GM19328 (cell line): ENCODE results near the gene PTPN1.

Experiments
- ATAC-seq: cut with Tn5 transposase; IDR thresholded peaks from one replicate; pipeline ENCODE4 v1.9.1; 2021; ENCODE audit warnings: mild to moderate bottlenecking, moderate library complexity; ENCODE audit not compliant: unreplicated experiment

Gene PTPN1

DNA sequence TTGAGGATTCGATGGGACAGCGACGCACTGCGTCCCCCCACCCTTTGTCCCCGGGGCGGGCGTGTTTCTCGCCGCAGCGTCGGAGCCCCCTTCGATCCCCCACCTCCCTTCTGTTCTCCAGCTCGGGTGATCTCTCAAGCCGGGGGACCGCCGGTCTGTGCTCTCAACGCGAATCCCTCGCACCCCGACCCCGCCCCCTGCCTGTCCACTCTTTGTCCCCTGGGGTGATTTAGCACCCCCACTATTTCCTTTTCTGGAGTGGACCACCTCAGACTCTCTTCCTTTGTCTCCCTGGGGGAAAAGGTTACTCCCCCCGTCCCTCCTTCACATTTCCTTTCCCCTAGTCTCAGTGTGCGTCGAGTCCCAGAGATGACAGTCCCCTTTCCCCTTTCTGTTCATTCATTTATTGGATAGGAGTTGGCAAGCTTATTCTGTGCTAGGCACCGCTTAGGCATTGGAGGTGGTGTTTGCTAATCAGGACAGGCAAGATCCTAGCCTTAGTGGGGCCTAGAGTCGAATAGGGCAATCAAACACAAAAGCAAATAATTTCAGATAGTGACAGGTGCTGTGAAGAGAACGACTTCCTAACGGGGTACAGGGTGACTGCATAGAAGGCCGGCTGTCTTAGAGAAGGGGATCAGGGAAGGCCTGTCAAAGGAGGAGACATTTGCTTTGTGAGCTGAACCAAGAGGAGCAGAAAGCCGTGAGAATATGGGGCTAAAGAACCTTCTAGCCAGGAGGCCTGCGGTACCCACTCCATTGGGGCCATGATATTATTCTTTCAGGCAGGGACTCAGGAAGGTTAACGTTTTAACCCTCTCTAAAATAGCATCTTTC lies 741 bp downstream of the PTPN1 start:
- ATAC-seq = no peak

DNA sequence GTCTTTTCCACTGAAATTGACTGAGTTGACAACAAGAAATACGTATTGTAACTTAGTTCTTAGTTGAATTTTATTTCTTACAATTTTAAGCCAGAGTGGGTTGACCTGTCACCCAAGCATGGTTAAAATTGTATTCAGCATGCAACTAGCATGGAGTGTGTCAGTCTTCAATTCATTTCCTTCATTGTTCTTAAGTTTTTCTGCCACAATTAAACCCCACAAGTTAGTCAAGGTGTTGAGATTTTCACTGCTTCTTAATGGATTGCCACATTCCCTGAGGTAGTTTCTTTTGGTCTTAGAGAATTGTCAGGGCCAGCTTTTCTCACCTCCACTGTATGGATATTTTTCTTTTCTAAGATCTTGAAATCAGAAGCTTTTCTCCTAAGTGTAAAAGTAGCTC lies 2.1 kb downstream of the PTPN1 start:
- ATAC-seq = no peak

DNA sequence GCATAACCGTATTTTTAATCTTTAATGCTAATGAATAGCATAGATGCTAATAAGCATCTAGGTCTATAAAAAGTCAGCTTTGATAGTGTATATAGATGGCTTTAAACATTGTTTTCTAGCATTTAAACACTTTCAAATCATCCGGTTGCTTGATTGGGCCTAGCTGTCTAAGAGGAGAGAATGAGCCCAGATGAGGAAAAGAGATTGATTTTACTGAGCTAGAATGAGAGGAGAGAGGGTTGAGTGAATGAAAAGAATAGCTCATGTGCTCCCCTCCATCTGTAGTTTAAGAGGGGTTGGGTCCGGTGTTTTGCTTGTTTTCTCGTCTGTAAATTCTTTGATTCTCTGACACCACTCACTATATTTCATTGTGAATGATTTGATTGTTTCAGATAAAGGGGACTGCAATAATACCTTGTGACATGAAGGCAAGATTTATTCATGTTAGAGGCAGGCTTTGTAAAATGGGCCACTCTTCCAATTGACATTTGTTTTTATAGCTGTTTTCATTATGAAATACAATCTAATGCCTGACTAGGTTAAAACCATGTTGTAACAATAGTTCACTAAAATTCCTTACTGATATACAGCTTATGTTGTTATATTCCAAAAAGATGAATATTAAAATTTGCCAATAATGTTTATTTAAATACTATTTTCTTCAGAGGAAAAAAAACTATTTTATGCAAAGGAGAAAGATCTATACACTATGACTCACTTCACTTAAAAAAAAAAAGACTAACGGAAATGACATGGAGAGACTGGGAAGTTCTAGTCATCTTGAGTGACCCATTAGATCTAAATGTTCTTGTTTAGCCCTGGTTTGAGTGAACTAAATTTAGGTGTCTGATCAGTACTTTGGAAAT lies 3.2 kb downstream of the PTPN1 start:
- no peak for ATAC-seq

DNA sequence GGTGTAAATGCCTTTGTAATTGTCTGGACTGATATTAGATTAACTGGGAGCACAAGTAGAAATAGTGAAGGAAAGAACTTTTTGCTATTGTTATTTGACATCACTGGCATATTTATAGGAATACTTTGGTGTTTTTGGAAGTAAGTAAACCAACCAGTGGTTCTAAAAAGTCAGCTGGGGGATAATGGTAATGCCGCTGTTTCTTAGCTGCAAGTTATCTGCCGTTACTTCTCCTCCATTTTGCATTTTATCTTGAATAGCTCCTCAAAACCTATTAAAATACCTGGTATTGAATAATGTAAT lies 3.8 kb downstream of the PTPN1 start:
- no peak for ATAC-seq

DNA sequence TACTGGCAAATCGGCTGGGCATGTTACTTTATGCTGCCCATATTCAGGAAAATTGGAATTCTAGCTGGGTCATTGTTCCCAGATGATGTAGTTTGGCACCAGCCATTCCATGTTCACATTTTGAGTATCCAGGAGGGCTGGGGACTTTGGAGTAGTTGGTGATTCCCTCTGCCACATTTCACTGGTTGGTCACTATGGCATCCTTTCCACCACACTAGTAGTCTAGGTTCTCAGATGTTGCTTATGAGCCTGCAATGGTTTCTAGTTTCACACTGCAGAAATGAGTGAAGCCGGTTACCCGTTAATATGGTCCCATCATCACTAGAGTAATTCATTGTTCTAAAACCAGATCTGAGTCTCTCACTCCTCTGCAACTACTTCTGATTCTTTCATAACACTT lies 4.6 kb downstream of the PTPN1 start:
- no peak for ATAC-seq

DNA sequence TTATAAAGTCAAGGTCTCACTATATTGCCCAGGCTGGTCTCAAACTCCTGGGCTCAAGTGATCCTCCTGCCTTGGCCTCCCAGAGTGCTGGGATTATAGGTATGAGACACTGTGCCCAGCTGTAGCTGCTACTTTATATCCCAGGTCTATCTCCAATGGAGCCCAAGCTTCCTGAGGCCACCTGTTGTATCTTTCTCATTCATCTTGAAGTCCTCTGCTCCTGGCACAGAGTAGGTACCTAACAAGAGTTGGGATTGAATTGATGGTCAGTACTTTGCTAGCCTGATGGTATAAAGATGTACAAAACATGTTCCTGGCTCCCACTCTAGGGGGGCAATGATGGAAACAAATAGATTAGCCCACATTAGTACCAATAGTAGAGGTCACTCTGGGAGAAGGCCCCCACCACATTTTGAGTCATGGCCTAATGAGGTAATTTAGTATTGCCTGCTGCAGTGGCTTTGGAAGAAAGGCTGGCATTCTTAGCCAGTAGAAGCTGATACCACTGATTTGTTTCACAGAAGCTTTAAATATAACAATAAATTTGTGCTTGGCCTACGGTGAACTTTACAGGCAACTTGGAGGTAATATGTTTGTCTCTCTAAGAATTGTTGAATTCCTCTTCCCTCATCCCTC lies 5.4 kb downstream of the PTPN1 start:
- ATAC-seq = no peak

DNA sequence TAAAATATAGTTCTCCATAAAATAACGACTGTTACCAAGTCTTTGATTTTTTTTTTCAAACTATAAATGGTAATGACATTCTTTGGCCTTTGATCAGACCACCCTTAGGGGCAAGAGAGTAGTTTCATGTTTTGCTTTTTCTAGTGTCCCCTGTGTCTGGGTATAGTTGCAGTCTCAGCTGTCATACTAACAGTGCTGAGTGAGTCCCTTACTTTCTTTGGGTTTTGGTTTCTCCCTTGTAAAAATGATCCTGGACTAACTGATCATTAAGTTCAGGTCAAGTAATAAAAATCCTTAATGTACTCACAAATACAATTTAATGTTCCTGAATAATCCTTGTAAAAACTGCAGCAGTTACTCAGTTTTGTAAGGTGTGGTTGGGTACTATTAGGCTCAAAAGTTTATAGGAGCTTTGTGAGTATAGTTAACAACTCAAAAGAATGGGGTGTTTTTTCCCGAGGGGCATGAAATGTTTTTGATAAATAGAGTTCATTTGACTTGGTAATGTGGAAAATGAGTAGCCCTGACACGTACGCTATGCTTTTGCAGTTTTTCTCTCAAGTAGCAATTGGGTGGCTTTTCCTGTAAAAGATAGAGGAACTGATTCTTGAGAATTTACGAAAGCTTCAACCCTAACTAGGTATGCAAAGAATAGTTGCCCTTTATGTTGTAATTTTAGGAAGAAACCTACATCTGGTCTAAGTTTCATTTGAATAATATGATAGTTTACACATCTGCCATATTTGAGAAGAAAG lies 6.2 kb downstream of the PTPN1 start:
- ATAC-seq = peak; percentile 59

DNA sequence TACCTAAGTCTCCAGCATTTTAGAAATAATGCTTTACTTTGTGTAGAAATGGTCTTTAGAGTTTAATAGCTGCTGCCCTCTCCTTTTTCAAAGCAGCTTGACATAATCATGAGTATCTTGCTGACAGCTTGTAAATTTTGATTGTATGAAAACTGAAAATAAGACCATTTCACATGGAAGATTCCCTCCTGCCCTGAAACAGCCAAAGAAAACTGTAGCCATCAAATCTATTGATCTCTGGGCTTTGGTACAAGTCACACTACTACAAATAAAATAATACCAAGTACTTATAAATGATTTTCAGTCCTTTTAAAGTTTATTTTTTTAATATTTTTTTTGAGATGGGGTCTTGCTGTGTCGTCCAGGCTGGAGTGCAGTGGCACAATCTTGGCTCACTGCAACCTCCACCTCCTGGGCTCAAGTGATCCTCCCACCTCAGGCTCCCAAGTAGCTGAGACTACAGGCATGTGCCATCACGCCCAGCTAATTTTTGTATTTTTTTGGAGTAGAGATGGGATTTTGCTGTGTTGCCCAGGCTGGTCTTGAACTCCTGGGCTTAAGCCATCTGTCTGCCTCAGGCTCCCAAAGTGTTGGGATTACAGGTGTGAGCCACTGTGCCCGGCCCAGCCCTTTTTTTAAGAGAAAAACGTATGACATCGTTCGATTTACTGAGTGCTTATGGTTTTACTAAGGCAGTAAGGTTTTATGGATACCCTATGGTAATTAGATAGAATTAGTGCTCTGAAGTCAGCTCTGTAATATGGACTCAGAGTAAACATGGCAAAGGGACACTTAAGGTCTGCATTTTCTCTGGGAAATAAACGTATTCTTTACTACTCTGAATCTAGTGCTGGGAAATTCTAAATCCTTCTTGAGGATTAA lies 7.0 kb downstream of the PTPN1 start:
- ATAC-seq = no peak

DNA sequence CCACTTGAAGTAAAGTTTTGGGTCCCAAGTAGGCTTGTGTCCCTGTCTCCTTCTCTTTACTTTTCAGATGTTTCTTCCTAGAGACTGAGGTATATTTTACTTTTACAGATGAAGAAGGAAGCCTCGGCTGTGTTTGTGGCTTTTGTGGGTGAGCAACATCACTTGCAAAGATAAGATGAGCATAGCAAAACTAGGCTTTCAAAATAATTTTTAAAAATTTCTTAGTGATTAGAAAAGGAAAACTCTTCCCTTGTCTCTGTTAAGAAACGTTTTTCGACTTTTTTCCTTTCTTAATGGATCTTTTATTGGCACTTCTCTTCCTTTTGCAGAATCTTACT lies 7.6 kb downstream of the PTPN1 start:
- ATAC-seq = no peak

DNA sequence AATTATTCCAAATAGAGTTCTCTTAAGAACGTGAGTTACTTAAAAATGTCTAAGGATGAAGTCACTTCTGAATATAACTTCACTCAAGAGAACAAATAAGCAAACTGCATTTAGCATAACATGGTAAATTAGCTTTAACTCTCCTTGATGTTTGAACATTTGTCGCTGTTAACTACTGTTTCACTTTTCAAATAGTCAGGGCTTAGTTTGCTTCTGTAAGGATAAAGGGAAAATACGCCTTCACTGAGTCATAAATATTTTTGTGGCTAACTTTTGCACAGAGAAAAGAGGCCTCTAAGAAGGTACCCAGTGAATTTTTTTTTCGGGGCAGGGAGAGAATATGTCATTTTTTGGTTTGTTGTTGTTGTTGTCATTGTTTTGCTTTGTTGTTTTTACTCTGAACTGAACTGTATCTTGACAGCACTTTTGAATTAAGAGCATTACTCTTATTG lies 8.1 kb downstream of the PTPN1 start:
- ATAC-seq = no peak

DNA sequence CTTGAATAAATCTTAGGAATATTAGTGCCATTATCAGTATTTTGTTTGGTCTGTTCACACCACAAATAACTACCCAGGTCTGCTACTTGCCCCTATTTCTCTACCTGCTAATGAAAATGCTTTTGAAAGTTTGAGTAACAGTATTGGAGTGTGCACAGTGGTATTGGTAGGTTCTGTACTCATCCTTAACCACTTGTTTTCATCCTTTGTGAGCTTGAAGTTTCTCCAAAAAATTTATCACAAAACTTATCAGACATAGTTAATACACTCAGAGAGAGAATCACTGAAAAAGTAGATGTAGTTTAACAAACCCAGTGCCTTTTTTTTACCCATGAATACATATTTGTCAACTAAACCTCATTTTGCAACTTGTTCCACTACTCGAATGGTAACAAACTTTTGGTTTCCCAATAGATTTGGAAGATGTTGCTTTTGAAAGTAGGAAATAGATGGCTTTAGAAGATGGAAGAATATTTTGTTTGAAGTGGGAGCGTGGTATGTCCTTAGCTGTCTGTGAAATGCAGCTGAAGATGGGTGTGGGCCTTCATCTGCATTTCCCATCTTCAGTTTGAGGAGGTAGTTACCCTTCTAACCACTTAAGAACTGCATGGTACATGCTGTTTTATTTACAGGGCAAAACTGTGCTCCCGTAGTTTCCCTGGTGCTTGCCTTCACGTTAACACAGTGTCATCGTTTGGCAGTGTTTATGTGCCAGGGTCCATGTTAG lies 9.0 kb downstream of the PTPN1 start:
- no peak for ATAC-seq

DNA sequence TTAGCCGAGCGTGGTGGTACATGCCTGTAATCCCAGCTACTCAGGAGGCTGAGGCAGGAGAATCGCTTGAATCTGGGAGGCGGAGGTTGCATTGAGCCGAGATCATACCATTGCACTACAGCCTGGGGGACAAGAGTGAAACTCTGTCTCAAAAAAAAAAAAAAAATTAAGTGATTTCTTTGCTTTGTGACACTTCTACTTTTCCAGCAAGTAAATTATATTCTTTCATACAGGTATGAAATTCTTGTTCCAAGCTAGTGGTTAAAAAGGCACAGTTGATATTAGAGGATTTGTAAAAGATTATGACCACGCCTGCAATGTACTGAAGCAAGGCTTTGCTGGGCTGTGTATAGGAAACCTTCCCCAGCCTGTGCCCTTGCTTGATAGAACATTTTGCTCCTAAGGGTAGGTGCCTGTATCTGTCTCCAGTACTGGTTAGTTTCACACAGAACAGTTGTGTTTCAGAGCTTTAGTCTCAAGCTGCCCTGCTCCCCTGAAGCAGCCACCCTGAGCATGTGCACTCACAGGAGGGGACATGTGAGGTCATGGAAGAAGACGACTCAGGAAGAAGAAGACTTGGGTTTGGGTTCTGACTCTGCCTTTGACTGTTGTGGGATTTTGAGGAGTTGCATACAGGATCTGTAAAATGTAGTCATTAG lies 10.2 kb downstream of the PTPN1 start:
- ATAC-seq = no peak

DNA sequence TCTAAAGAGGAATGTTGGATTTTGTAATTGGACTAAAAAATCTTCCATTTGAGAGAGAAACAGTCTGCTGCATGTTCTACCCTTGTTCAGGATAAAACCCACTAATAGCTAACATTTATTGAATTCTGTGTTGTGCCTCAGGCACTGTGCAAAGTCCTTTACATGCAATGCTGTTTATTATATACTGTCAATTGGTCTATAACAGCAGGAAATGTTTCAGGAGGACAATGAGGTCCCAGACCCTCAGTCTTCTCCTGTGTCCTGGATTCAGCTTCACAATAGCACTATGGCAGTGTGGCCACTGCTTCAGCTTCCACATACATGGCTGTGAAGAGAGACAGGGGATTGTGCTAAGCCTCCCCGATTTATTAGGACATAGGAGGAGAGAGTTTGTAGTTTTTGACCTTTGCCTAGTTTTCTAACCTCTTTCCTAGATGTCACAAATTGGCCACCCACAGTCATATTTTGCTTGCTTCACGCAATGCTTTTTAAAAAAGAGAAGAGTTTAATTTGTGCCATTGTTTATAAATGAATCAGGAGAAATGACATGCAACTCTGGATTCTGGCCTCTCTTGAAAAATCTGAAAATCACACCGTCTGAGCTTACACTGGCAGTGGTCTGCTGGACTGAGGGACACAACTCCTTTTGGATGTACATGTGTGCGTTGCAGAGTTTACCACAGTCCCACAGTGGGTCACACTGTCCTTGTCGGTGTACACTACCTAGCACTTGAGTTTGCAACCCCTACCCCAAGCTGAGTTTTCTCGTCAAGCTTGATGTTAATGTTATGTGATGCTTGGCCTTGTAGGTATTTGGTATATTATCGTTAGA lies 11.3 kb downstream of the PTPN1 start:
- no peak for ATAC-seq

DNA sequence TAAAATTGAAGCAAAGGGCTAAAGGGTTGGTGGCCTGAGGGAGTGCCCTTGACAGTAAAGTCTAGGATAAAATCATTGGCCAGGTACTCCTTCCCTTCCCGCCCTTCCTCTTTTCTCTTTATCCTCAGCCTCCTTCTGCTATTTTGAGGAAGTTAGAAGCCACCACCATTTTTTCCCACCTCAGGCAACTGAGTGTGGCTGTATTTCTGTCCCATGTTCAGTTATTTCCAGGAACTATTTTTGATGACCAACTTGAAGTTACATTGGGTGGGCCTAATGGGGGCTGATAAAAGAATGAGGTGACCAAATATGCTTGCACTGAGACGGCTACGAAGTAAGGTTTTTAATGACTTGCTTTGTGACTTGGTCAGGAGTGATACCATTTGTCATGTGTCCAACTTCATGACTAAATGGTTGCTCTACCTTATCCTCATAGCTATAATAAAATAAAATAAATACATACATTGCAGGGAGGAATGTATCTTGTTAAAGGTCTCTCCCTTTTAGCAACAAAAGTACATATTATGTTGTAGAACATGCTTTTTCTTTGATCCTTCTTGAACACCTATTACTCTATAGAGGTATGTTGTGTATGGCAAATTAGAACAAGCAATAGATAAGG lies 12.0 kb downstream of the PTPN1 start:
- no peak for ATAC-seq

DNA sequence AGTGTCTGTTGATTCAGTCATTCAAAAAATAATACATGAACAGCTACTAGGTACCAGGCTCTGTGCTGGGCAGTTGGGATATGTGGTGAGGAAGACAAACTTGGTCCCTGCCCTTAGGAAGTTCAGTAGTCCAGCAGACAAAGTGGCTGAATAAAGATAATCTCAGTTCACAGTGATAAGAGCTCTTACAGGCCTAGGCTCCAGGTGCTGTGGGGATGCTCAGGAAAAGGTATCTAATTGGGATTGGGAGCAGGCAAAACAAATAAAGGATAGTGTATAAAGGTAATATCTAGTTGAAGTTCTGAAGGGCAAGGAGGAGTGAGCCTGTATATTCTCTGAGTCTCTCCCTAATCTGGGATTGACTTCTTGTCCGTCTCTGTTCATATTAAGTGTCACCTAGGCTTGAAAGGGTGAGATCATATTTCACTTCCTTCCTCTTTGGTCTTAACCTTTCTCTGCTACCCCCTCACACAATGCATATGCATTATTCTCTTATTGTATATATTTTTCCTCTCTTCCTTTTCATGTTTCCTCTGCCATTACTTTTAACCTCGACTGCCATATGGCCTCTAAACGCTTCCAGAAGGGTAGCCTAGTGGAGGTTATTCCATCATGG lies 13.5 kb downstream of the PTPN1 start:
- no peak for ATAC-seq

DNA sequence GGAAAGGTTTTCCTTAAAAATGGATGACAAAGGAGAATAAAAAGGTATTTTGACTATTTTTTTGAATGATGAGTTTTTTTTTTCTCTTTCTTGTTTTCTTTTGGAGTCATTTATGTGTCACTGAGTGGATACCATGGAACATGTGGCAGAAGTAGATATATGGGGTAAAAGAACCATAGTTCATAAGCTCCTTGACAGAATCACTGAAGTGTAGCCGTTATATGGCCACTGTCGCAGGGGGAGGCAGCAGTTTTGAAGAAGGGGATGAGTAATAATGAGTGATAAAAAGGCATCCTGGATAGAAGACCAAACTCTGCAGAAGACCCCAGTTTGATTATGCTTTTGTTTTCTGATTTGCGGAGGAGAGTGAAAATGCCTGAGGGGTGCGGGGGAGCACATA lies 15.5 kb downstream of the PTPN1 start:
- ATAC-seq = no peak

DNA sequence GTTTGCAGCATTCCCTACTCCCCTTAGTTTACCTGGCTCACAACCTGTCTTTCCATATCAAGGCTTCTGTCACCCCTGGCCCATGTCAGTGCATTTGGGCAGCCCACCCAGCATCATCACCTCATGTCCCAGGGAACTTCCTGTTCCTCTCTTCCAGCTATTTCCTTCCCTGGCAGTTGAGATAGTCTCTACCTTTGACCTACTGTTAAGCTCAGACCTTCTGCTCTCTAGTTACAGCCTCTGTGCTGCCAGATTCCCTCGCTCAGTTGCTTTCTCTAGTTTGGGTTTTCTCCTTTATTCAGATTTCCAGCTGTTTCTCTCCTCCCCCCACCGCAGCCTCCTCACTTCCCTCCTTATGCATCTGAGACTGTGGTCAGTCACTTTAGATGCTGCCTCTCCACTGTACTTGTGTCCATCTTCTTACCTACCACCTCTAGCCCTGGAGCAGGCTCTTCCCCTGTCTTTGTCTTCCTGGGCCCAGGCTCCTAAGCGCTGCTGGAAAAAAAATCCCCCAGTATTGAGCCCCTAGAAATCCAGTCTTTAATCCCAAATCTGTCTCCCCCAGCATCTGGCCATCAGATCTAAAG lies 16.3 kb downstream of the PTPN1 start:
- ATAC-seq = no peak
